Activated naive CD4-positive, alpha-beta T cell (primary cell): ENCODE results near the gene CBFB.

Experiments used
- DNase-seq, 4 experiments: peaks; one replicate each; lab custom pipeline; 2025; lab: John Stamatoyannopoulos, UW

CBFB gene

GRCh38 chr16:67016681-67017420 lies 12.1 kb upstream of the CBFB start:
- DNase-seq: no peak

GRCh38 chr16:67017421-67017750 lies 11.6 kb upstream of the CBFB start:
- DNase-seq: no peak

- peak; percentile 49 to 70 (median 66) for DNase-seq
Observed at GRCh38 chr16:67017810-67018488, 11.0 kb upstream of the CBFB start.

DNA sequence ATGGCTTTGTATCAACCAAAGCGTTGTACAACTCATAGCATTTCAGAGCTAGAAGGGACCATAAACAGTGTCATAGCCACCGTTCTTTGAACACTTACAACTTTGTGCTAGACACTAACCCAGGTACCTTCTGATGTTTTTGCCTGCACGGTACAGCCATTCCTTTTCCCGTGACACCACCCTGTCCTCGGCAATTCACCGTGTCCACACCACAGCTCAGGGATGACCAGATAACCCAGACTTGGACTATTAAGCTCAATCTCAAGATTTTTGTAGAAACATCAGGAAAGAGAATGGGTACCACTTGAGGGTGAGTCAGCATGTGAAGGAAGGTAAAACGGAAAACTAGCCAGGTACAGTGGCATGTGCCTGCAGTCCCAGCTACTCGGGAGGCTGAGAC lies 9.8 kb upstream of the CBFB start:
- no peak for DNase-seq

- DNase-seq: no peak
Observed at GRCh38 chr16:67021321-67021720, 7.6 kb upstream of the CBFB start.

- no peak for DNase-seq
Observed at GRCh38 chr16:67022531-67023214, 6.3 kb upstream of the CBFB start.

DNA sequence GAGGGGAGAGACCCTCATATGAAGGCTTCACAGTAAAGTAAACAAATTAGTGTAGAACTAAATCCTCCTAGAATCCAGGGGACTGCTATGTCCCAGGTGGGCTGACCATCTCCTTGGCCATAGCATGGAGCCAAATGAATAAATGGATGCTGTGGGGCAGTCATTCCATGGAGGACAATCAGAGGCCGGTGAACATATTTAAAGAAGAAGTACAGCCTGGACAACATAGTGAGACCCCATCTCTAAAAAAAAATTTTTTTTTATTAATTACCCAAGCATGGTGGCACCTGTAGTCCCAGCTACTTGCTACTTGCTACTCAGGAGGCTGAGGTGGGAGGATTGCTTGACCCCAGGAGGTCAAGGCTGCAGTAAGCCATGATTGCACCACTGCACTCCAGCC lies 5.3 kb upstream of the CBFB start:
- no peak for DNase-seq

DNA sequence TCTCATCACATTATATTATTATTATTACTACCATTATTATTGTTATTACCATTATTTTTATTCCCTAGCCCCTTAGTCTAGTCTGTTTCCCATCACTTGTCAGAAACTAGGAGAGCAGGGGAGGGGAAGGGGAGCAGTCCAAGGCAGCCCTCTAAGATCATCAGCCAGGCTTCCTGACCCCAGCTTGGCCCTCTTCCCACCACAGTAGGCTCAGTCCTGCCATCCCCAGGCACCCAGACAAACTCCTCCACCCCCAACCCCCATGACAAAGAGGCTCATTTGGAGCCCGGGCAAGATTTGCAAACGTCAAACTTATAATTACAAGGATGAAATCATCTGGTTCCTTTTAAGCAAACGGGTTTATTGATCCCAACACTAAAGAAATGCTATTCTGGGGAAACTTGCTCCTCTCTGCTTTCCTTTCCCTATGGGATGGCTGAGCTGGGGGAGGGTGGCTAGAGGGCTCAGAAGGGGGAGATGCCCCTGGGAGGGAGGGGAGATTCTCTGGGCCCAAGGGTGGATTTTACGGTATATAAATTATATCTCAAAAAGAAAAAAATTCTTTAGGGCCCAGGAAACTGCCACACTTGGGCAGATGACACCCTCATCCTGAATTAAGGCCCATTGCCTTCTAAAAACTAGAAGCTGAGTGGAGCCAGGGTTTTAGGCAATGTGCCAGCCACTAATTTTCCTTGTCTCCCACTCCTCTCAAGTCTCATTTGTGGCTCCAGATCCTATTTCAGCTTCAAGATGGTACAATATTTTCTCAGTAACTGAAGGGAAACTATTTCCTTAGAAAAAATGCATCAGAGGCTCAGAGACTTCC lies 4.4 kb upstream of the CBFB start:
- DNase-seq: no peak

GRCh38 chr16:67025210-67025550 lies 3.8 kb upstream of the CBFB start:
- no peak for DNase-seq

DNA sequence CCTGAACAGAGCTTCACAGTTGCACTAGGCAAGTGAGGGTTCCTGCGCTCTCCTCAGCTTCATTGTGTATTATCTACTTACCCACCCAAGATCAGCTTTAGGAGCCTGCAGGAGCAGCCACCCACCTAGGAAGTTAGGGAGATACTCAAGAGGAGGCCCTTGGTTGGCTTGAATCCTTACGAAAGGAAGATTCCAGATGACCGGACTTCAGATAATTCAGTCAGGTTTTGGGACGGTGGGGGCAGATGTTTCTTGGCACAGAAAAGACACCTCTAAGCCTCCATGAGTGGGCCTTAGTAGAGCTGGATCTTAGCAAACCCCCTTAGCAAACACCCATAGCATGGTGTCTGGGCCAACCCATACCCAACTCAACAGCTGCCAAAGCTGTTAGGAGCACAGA lies 2.4 kb upstream of the CBFB start:
- no peak for DNase-seq

DNA sequence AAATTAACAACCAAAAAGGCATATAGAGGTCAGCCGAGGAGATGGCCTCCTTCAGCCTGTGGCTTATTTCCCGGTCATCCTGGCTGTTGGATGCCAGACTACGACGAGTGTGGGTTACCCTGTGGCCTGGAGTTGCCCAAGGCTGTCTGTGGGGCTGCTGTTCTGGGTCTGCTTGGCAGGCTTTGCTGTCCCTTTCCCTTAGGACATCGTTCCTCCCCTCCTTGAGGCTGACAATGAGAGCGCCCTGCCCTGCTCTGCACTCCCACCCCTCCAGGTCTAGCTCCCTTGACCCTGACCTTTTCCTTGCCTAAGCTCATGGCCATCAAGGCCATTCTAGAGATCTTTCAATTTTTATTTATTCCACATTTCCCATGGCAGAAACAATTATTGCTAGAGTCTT lies 1.9 kb upstream of the CBFB start:
- no peak for DNase-seq

DNA sequence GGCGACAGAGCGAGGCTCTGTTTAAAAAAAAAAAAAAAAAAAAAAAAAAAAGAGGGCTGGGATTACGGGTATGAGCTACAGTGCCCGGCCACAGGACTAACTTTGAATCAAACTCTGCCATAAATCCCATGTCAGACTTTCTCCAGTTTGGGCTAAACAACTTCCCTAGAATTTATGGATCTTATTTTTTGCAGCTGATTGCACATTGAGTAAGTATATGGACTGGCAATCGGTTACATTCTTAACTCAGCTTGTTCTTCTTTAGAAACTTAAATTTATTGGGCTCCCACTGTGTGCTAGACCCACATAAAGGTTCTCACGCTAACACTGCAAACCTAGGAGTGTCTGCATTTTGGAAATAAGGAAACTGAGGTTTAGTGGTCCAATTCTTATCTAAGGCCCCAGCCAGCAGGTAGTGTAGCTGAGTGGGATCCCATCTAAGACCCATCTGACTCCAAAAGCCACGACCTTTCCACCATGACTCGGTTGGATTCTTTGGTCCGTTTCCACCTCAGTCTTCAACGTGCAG lies 718 bp upstream of the CBFB start:
- DNase-seq: no peak

DNA sequence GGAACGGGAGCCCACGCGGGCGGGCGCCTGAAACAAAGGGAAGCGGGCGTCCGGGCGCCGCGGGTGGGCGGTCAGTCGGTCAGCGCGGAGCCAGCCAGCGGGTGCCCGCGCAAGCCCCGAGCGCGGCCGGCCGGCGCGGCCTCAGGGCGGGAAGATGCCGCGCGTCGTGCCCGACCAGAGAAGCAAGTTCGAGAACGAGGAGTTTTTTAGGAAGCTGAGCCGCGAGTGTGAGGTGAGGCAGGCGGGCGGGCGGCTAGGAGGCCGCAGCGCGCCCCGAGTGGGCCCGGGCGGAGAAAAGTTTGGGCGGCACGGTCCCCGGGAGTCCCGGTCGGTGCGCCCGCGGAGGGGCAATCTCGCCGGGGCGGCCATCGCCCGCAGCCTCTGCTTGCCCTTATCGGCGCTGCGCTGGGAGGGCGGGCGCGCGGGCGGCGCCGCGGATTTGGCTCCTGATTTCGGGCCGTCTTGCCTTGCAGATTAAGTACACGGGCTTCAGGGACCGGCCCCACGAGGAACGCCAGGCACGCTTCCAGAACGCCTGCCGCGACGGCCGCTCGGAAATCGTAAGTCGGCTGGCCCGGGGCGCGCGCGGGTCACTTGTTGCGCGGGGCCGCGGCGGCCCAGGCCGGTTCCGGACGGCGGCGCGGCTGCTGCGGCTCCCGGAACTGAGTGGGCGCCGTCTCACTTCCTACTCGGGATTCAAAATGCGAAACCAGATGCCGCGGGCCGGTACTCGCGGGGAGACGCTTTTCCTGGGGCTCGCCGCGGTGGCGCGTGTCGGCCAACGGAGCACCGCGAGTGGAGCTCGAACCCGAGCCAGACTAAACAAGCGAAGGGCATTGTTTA lies 526 bp downstream of the CBFB start:
- peak; percentile 26 to 50 (median 34) for DNase-seq

DNA sequence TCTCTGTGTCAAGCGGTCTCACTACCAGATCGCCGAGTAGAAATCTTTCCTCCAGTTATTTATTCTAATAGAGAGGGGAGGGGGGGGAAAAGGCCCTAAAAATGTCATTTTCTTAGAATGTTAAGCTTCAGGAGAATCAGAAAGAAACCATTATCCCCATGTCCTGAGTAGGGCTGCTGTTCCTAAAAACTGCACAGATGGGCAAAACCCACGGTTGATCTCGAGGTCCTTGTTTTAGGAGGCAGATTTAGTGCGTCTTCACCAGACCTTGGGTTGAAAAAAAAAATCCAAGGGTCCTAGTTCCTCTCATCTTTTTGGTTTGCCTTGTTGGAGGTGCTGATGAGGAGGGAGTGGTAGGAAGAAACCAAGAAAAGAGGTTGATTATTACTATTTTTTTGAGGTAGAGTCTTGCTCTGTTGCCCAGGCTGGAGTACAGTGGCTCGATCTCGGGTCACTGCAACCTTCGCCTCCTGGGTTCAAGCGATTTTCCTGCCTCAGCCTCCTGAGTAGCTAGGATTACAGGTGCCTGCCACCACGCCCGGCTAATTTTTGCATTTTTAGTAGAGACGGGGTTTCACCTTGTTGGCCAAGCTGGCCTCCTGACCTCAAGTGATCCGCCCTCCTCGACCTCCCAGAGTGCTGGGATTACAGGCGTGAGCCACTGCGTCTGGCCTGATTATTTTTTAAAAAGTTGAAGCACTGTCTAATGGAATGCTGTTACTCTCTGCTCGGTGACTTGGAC lies 1.4 kb downstream of the CBFB start:
- DNase-seq: no peak

DNA sequence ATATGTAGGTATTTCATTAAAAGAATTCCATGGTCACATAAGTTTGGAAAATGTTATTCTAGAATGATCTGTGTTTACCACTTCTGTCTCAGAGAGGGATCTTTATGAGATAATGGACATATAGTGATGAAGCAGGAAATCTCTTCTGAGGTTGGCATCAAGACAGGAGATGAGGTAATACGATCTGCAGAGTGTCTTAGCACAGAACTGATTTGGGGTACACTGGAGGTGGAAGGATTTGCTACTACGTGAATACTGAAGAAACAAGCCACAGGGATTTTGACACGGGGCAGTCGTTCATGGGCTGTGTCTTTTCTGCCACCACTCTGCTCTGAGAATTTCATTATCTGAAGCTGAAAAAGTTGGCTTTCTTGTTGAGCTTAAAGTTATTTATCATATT lies 5.5 kb downstream of the CBFB start:
- no peak for DNase-seq

GRCh38 chr16:67035364-67035763 lies 6.4 kb downstream of the CBFB start:
- no peak for DNase-seq

- DNase-seq: no peak
Observed at GRCh38 chr16:67036323-67036741, 7.4 kb downstream of the CBFB start.

DNA sequence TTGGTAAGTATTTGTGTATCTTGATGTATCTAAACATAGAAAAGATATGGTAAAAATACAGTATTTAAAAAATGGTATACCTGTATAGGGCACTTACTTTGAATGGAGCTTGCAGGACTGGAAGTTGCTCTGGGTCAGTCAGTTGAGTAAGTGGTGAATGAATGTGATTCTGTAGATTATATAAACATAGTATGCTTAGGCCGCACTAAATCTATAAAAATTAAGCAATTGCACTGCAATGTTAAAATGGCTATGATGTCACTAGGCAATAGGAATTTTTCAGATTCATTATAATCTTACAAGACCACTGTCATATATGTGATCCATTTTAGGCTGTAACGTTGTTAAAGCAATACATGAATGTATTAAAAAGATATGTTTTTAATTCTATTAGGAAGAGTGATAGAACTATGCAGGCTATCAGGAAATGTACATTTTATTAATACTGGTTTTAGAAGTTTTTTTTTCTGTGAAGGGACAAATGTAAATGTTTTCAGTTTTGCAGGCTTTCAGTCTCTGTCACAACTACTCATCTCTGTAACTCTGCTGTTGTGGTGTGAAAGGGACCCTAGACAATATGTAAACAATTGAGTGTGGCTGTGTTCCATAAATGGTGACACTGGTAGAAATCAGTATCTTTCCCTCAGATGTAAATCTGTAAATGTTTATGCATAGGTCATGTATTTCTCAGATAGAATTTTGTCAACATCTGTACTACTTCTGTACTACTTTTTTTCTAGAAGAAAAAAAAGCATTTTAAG lies 10.5 kb downstream of the CBFB start:
- DNase-seq: no peak

DNA sequence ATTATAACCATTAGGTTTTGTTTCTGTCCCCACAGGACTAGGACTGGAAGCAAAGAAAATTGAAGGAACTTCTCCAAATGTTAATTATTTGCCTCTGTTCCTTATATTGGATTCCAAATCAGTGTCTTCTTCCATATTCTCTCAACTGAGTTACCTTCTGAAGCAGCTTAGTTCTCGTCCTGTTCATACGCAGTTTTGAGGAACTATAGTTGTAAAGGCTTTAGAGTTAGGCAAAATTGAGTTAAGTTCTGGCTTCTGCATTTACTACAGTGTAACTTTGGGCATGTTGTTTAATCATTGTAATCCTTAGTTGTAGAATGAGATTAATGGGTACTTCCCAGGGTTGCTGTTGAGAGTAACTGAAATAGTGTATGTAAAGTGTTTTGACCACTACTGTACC lies 11.2 kb downstream of the CBFB start:
- DNase-seq: no peak

GRCh38 chr16:67040906-67041305 lies 12.0 kb downstream of the CBFB start:
- DNase-seq: no peak
